ENCODE measurements around the gene UBAC1. TPM values are rescaled to one million over a fixed set of nuclear protein-coding genes. Genes with fewer than 3 reads are reported as not detected.

The UBAC1 gene
- total and polyA plus RNA-seq, 2 experiments from 2014 or later, result 35.2 to 36.4 TPM

DNA sequence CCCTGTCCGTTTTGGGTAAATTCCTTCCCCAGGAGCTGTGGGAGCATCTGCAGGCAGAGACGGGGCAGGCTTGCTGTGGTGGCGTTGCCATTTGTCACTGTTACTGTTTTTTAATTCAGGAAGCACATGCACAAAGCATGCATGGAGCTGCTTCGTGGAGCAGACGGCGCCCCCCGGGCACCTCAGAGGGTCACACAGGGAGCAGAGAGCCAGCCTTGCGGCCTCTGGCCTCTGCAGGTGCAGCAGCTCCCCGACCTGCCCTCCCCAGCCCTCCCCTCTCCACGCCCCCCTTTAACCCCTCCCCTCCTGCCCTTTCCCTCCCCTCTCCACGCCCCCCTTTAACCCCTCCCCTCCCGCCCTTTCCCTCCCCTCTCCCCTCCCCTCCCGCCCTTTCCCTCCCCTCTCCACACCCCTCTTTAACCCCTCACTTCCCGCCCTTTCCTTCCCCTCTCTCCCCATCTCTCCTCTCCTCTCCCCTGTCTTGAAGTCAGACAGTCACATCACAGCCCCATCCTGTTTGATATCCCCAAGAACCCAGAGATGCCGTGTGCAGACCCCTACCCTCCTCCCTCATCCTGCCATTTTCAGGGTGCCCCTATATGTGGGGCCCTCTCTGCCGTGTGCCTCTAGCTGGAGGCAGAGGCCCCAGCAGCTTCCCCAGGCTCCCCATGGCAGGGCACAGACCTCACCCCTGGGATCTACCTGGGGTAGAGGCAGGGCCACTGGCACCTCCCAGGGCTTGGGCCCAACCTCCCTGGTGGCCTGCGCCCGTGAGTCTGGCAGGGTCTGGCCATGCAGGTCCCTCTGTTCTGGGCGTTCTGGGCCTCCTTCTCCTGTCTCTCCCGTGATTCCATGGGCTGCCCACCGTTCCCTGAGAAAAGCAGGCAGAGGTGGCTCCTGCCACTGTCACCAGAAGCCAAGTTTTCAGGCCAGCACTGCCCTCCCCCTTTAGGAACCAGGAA, 29.6 kb upstream of the UBAC1 start:
- Histone ChIP-seq H3K27me3 (no peaks in the 10 kb centered on the region), H3K9me2 (replicated peaks; ENCODE audit: insufficient read depth) (no peaks in the 10 kb centered on the region), H3K4me3 (no peak overlapping the region), H3K27ac (no peak overlapping the region), H3K36me3 (replicated peaks; ENCODE audit: insufficient read depth, low read depth) (no peaks in the 10 kb centered on the region), H3K4me1 (ENCODE audit: insufficient read depth) (peaks cover 24% of the 10 kb centered on the region), H3K9me3 (ENCODE audit: low read depth) (no peaks in the 10 kb centered on the region), H3K4me2 (no peak overlapping the region), H4K20me1 (ENCODE audit: insufficient read depth, poor library complexity, severe bottlenecking) (no peaks in the 10 kb centered on the region), H3K79me2 (no peaks in the 10 kb centered on the region), H2AFZ (no peak overlapping the region)
- DNase-seq (ENCODE audit: low spot score), result peak; percentile 67
- 60% methylated on average over 10 of the region's 21 CpGs for WGBS (ENCODE audit: low lambda C conversion rate, missing lambda C conversion rate)
- TF ChIP-seq EZH2 (IDR thresholded peaks at IDR 0.05; ENCODE audit: borderline replicate concordance), result no peak
- no peak for TF ChIP-seq EZH2phosphoT487 (IDR thresholded peaks at IDR 0.05; ENCODE audit: low read depth, severe bottlenecking, unreplicated experiment)
- TF ChIP-seq, protein P1, sequence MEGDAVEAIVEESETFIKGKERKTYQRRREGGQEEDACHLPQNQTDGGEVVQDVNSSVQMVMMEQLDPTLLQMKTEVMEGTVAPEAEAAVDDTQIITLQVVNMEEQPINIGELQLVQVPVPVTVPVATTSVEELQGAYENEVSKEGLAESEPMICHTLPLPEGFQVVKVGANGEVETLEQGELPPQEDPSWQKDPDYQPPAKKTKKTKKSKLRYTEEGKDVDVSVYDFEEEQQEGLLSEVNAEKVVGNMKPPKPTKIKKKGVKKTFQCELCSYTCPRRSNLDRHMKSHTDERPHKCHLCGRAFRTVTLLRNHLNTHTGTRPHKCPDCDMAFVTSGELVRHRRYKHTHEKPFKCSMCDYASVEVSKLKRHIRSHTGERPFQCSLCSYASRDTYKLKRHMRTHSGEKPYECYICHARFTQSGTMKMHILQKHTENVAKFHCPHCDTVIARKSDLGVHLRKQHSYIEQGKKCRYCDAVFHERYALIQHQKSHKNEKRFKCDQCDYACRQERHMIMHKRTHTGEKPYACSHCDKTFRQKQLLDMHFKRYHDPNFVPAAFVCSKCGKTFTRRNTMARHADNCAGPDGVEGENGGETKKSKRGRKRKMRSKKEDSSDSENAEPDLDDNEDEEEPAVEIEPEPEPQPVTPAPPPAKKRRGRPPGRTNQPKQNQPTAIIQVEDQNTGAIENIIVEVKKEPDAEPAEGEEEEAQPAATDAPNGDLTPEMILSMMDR (IDR thresholded peaks at IDR 0.05; ENCODE audit: poor library complexity), result no peak

DNA sequence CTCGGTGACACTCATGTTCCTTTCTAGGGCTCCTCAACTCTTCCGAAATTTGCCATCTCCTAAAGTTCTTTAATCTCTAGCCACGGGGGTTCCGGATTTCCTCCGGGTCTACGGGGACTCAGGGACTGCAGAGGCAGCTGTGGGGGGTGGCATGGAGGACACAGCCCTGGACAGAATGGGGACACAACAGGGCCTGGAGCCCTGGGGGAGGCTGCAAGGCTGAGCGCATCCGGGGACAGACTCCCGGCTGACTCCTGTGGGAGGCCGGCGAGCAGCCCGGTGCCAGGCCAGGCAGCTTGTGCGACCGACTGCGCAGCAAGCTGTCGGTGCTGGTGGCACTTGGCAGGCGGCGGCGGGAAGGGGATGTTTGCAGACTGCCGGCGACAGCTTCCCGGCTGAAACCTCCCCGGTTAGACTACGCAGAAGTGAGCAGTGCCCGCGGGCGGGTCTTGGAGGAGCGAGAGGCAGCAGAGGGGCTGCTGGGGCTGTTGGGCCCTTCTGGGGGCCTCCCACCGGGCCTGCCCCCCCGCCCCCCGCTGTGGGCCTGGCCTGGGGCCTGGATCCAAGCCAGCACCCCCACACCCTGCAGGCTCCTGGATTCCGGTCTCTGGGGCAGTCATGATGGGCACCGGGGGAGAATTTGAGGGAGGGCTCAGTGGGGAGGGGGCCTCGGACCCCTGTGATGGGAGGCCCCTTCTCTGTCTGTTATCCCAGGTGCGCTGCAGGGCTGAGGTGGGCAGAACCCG, 28.7 kb upstream of the UBAC1 start:
- Histone ChIP-seq H3K4me2 (no peak overlapping the region), H3K27me3 (no peaks in the 10 kb centered on the region), H3K4me3 (no peak overlapping the region), H3K27ac (no peak overlapping the region), H3K36me3 (replicated peaks; ENCODE audit: insufficient read depth, low read depth) (no peaks in the 10 kb centered on the region), H4K20me1 (ENCODE audit: insufficient read depth, poor library complexity, severe bottlenecking) (no peaks in the 10 kb centered on the region), H3K79me2 (no peaks in the 10 kb centered on the region), H3K9me3 (ENCODE audit: low read depth) (no peaks in the 10 kb centered on the region), H3K9me2 (replicated peaks; ENCODE audit: insufficient read depth) (no peaks in the 10 kb centered on the region), H2AFZ (no peak overlapping the region), H3K4me1 (ENCODE audit: insufficient read depth) (peaks cover 28% of the 10 kb centered on the region)
- 90% methylated on average over 20 of the region's 36 CpGs for WGBS (ENCODE audit: low lambda C conversion rate, missing lambda C conversion rate)
- TF ChIP-seq EZH2phosphoT487 (IDR thresholded peaks at IDR 0.05; ENCODE audit: low read depth, severe bottlenecking, unreplicated experiment) (no peak), EZH2 (IDR thresholded peaks at IDR 0.05; ENCODE audit: borderline replicate concordance) (no peak)
- TF ChIP-seq, protein P1 (IDR thresholded peaks at IDR 0.05; ENCODE audit: poor library complexity), result no peak
- no peak for DNase-seq (ENCODE audit: low spot score)

DNA sequence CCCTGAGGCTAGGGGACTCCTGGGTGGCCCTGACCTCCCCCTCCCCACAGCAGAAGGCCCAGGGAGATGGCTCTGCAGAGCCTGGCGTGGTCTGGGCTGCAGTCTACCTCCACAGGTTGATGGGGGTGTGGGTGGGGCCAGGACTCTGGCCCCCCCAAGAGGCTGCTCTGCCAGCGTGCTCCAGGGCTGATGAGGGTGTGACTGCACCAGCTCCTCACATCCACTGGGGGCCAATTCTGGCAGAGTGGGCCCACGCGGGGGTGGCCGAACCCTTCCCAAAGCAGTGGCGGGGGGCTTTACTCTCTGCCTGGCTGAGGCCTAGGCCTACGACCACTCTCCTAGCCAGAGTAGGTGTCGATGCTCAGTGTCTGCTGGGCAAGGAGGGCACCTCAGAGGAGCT, 28.0 kb upstream of the UBAC1 start:
- Histone ChIP-seq H3K9me3 (ENCODE audit: low read depth) (no peaks in the 10 kb centered on the region), H4K20me1 (ENCODE audit: insufficient read depth, poor library complexity, severe bottlenecking) (no peaks in the 10 kb centered on the region), H3K27ac (no peak overlapping the region), H3K4me1 (ENCODE audit: insufficient read depth) (peaks cover 31% of the 10 kb centered on the region), H3K79me2 (no peaks in the 10 kb centered on the region), H3K27me3 (peaks cover 6% of the 10 kb centered on the region), H3K9me2 (replicated peaks; ENCODE audit: insufficient read depth) (no peaks in the 10 kb centered on the region), H3K4me2 (no peak overlapping the region), H3K4me3 (no peak overlapping the region), H2AFZ (no peak overlapping the region), H3K36me3 (replicated peaks; ENCODE audit: insufficient read depth, low read depth) (no peaks in the 10 kb centered on the region)
- DNase-seq (ENCODE audit: low spot score), result no peak
- TF ChIP-seq EZH2 (IDR thresholded peaks at IDR 0.05; ENCODE audit: borderline replicate concordance) (no peak), EZH2phosphoT487 (IDR thresholded peaks at IDR 0.05; ENCODE audit: low read depth, severe bottlenecking, unreplicated experiment) (no peak)
- TF ChIP-seq, protein P1 (IDR thresholded peaks at IDR 0.05; ENCODE audit: poor library complexity), result no peak
- WGBS (ENCODE audit: low lambda C conversion rate, missing lambda C conversion rate), result 99% methylated on average over 8 of the region's 8 CpGs

Data from hepatocyte (in vitro differentiated cells).